B cell (primary cell): ENCODE results near the gene HTR2B.

ENCODE experiments used
- CTCF ChIP-seq: fragments of 200-600 bp; IDR thresholded peaks from one replicate; pipeline ENCODE4 v1.8.0; 2022; ENCODE audit warnings: antibody characterized with exemption, mild to moderate bottlenecking
- EZH2 ChIP-seq: IDR thresholded peaks from 2 replicates; pipeline ENCODE4 v1.6.1; 2012; ENCODE audit warnings: borderline replicate concordance, low read depth, mild to moderate bottlenecking, moderate library complexity, low read length; ENCODE audit not compliant: insufficient read depth, poor library complexity, severe bottlenecking

- TF ChIP-seq CTCF (no peak), EZH2 (no peak)
Measured at GRCh38 chr2:231160701-231161100, 35.9 kb upstream of the HTR2B start.
